Keratinocyte (primary cell): ENCODE measurements around the gene RIN3.

Experiments
- EZH2 ChIP-seq: IDR thresholded peaks from one replicate; pipeline ENCODE4 v1.6.1; 2012; ENCODE audit warnings: inconsistent platforms, mild to moderate bottlenecking, low read length, moderate library complexity
- TF ChIP-seq, protein P1 (sequence below), 3 experiments: IDR thresholded peaks in 1 of 3; conservative IDR thresholded peaks in 1 of 3; optimal IDR thresholded peaks in 1 of 3; 2 replicates in 2 of 3; 3 replicates in 1 of 3; pipeline versions ENCODE3 to v1.5.1; 2011; ENCODE audit warnings: low read length in 3 of 3, mild to moderate bottlenecking in 3 of 3, moderate library complexity in 2 of 3, control low read depth in 1 of 3, inconsistent platforms in 1 of 3; ENCODE audit not compliant: insufficient read depth in 2 of 3; ENCODE audit errors: extremely low read depth in 1 of 3

DNA sequence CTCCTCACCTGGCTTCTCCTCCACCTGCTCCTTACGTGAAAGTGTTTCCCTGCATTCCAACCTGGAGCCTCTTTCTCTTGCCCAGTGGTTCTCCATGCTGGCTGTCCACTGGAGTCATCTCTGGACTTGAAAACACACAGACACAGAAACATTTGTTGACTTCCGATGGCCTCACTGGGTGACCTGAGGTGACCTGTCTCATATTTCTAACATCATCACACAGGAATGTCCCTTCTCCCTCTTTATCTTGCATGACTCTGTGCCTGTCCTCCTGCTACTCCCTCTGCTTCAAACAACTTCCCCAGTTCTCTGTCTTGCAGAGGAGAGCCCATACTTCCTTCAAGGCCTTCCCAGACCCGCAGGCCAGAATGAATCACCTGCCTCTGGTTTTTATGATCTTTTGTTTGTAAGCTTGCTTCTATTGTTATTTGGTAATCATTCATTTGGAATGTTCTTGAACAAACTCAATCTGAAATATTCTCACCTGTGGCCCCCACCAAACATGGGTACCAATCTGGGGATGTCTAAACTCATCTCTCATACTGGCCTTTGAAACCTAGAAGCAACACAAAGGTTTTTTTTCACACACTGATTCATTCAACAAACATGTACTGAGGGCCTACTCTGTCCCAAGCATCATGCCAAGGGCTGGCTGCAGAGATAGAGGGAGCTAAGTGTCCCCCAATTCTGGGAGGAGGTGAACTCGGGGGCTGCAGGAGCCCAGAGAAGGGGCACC is 9.7 kb upstream of the RIN3 start:
- TF ChIP-seq EZH2 = no peak
- TF ChIP-seq, protein P1, sequence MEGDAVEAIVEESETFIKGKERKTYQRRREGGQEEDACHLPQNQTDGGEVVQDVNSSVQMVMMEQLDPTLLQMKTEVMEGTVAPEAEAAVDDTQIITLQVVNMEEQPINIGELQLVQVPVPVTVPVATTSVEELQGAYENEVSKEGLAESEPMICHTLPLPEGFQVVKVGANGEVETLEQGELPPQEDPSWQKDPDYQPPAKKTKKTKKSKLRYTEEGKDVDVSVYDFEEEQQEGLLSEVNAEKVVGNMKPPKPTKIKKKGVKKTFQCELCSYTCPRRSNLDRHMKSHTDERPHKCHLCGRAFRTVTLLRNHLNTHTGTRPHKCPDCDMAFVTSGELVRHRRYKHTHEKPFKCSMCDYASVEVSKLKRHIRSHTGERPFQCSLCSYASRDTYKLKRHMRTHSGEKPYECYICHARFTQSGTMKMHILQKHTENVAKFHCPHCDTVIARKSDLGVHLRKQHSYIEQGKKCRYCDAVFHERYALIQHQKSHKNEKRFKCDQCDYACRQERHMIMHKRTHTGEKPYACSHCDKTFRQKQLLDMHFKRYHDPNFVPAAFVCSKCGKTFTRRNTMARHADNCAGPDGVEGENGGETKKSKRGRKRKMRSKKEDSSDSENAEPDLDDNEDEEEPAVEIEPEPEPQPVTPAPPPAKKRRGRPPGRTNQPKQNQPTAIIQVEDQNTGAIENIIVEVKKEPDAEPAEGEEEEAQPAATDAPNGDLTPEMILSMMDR (optimal IDR thresholded peaks at IDR 0.05 in 1 of 3, IDR thresholded peaks at IDR 0.05 in 1 of 3, conservative IDR thresholded peaks at IDR 0.05 in 1 of 3; ENCODE audit: extremely low read depth in 1 of 3, insufficient read depth in 2 of 3, low read length in 3 of 3) = peak in 1 of 3 experiments; percentile 28
